Inflammatory macrophage treated with lipopolysaccharide for 4 hours (primary cell): Measurements from ENCODE around the gene SKI.
A peak's percentile ranks its signal among the peaks of the same experiment; 100 is the strongest.
"Not testable (repeated sequence)": the region's sequence is repeated elsewhere in the genome, so short reads cannot be mapped to it uniquely, and the experiment has no call there.

Experiments
- DNase-seq: peaks from one replicate; pipeline ENCODE4 v3.0.0-alpha.2; 2020

Gene SKI

GRCh38 chr1:2231532-2232254 lies 3.6 kb downstream of the SKI start:
- DNase-seq = peak; percentile 73

GRCh38 chr1:2232255-2232915 lies 4.3 kb downstream of the SKI start:
- peak; percentile 25 for DNase-seq

GRCh38 chr1:2232916-2233438 lies 4.9 kb downstream of the SKI start:
- DNase-seq = no peak

GRCh38 chr1:2233468-2233867 lies 5.3 kb downstream of the SKI start:
- DNase-seq = no peak

GRCh38 chr1:2233997-2234761 lies 6.1 kb downstream of the SKI start:
- DNase-seq = peak; percentile 96

- DNase-seq = no peak
Measured at GRCh38 chr1:2234762-2235113, 6.6 kb downstream of the SKI start.

- DNase-seq = no peak
Measured at GRCh38 chr1:2235300-2235998, 7.3 kb downstream of the SKI start.

GRCh38 chr1:2236695-2237677 lies 8.9 kb downstream of the SKI start:
- DNase-seq = no peak

- DNase-seq = peak; percentile 48
Measured at GRCh38 chr1:2237773-2238172, 9.7 kb downstream of the SKI start.

GRCh38 chr1:2238361-2239012 lies 10.4 kb downstream of the SKI start:
- DNase-seq = no peak

- DNase-seq = no peak
Measured at GRCh38 chr1:2239013-2239370, 10.9 kb downstream of the SKI start.

GRCh38 chr1:2239384-2239985 lies 11.4 kb downstream of the SKI start:
- no peak for DNase-seq

GRCh38 chr1:2240270-2241156 lies 12.4 kb downstream of the SKI start:
- peak; percentile 59 for DNase-seq

- no peak for DNase-seq
Measured at GRCh38 chr1:2241820-2242219, 13.7 kb downstream of the SKI start.

- peak; percentile 64 for DNase-seq
Measured at GRCh38 chr1:2242814-2243725, 15.0 kb downstream of the SKI start.

GRCh38 chr1:2247045-2247394 lies 18.9 kb downstream of the SKI start:
- DNase-seq = not testable (repeated sequence)

GRCh38 chr1:2247760-2248126 lies 19.6 kb downstream of the SKI start:
- no peak for DNase-seq

- DNase-seq = no peak
Measured at GRCh38 chr1:2248127-2248826, 20.2 kb downstream of the SKI start.
